OCI-LY1 (cell line): ENCODE results near the gene TUBA3E.
"Not testable (repeated sequence)": the region's sequence is repeated elsewhere in the genome, so short reads cannot be mapped to it uniquely, and the experiment has no call there.

Source experiments
- H2AFZ ChIP-seq: fragments of 200-600 bp; sonication (generic), shearing (Covaris generic); 2 replicates; pipeline ENCODE4 v1.6.0; 2014; ENCODE audit warnings: antibody characterized with exemption, mild to moderate bottlenecking, low read length
- H3F3A ChIP-seq: fragments of 200-600 bp; sonication (generic), shearing (Covaris generic); 2 replicates; pipeline ENCODE4 v1.6.0; 2014; ENCODE audit warnings: mild to moderate bottlenecking, antibody characterized with exemption, low read length, moderate library complexity; ENCODE audit not compliant: insufficient read depth
- H3K27ac ChIP-seq: fragments of 200-600 bp; sonication (generic); 2 replicates; pipeline ENCODE4 v1.5.1; 2014; ENCODE audit warnings: low read length, mixed run types, mild to moderate bottlenecking, low read depth; ENCODE audit not compliant: poor library complexity, severe bottlenecking
- H3K27me3 ChIP-seq: fragments of 200-600 bp; sonication (generic); 2 replicates; pipeline ENCODE4 v1.6.0; 2014; ENCODE audit warnings: antibody characterized with exemption, mild to moderate bottlenecking, low read length, moderate library complexity; ENCODE audit not compliant: insufficient read depth
- H3K36me3 ChIP-seq: fragments of 200-600 bp; sonication (generic); 2 replicates; pipeline ENCODE4 v1.6.1; 2014; ENCODE audit warnings: mild to moderate bottlenecking, antibody characterized with exemption, low read length, moderate library complexity, mixed read lengths; ENCODE audit not compliant: insufficient read depth
- H3K4me1 ChIP-seq: fragments of 200-600 bp; sonication (generic); 2 replicates; pipeline ENCODE4 v1.5.1; 2014; ENCODE audit warnings: mild to moderate bottlenecking, low read length, moderate library complexity; ENCODE audit not compliant: insufficient read depth, severe bottlenecking
- H3K4me2 ChIP-seq: fragments of 200-600 bp; sonication (generic), shearing (Covaris generic); 2 replicates; pipeline ENCODE4 v1.6.1; 2014; ENCODE audit warnings: low read length
- H3K4me3 ChIP-seq: fragments of 200-600 bp; sonication (generic); 2 replicates; pipeline ENCODE4 v1.5.1; 2014; ENCODE audit warnings: low read length, low read depth, mild to moderate bottlenecking, mixed read lengths; ENCODE audit not compliant: poor library complexity, severe bottlenecking
- H3K79me2 ChIP-seq: fragments of 200-600 bp; shearing (Covaris generic); 2 replicates; pipeline ENCODE4 v1.6.1; 2016; ENCODE audit warnings: mixed run types, low read length, mixed read lengths; ENCODE audit not compliant: insufficient read depth
- H3K9ac ChIP-seq: fragments of 200-600 bp; sonication (generic), shearing (Covaris generic); 2 replicates; pipeline ENCODE4 v1.6.1; 2014; ENCODE audit warnings: mild to moderate bottlenecking, low read length, mixed read lengths
- H3K9me2 ChIP-seq: fragments of 200-600 bp; sonication (generic), shearing (Covaris generic); 2 replicates; pipeline ENCODE4 v1.6.1; 2014; ENCODE audit warnings: low read depth, mild to moderate bottlenecking, low read length, mixed read lengths
- H3K9me3 ChIP-seq: fragments of 200-600 bp; shearing (Covaris generic); 2 replicates; pipeline ENCODE4 v1.6.1; 2014; ENCODE audit warnings: low read length, mixed read lengths
- H4K20me1 ChIP-seq: fragments of 200-600 bp; sonication (generic), shearing (Covaris generic); 2 replicates; pipeline ENCODE4 v1.6.0; 2016; ENCODE audit warnings: mild to moderate bottlenecking, low read length; ENCODE audit not compliant: insufficient read depth
- CTCF ChIP-seq: fragments of 200-600 bp; sonication (generic), shearing (Covaris generic); IDR thresholded peaks from 2 replicates; pipeline ENCODE4 v1.5.1; 2017; ENCODE audit warnings: mild to moderate bottlenecking, antibody characterized with exemption, low read length, moderate library complexity, mixed read lengths
- EZH2 ChIP-seq: fragments of 200-600 bp; sonication (generic), shearing (Covaris generic); IDR thresholded peaks from 2 replicates; pipeline ENCODE4 v1.8.0; 2017; ENCODE audit warnings: borderline replicate concordance, mixed run types, mild to moderate bottlenecking, antibody characterized with exemption, low read length, moderate library complexity, mixed read lengths

Gene TUBA3E

DNA sequence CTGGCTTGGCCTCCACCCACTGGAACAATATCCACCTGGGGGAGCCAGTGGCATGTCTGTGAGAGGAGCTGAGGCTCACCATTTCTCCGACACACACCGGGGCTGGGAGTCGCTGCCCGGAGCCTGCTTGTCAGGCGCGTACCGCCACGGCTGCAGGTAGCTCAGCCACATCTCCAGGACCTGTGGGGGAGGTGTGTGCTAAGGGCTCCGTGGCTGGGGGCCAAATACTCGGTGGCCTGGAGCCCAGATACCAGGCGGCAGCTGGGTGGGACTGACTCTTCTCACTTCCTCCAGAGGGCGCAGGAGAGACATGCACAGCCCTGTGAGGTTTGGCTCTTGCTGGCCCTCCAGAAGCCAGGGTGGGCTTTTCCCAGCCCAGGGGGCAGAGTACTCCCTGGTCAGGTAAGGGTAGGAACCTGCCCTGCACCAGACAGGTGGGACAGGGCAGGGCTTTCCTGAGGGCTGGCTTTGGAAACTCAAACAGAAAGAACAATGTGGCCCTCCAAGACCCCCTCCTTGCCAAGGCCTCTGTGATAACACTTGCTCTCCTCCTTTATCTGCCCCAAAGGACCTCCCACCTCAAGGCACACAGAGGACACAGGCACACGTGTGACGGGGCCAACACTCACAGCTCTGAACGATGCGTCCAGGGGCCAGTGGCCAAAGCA lies 42.1 kb downstream of the TUBA3E start:
- H3K9ac ChIP-seq, H3K9me2 ChIP-seq, H3K9me3 ChIP-seq, H3K4me3 ChIP-seq, H3K4me2 ChIP-seq, H3K27me3 ChIP-seq, H3K79me2 ChIP-seq, H4K20me1 ChIP-seq, H3F3A ChIP-seq, H2AFZ ChIP-seq: not testable (repeated sequence)
- peaks cover 21% of the 10 kb centered on the region for H3K4me1 ChIP-seq
- peak; percentile 69 for TF ChIP-seq CTCF
- peaks cover 42% of the 10 kb centered on the region for H3K36me3 ChIP-seq
- H3K27ac ChIP-seq = peak overlapping the region; percentile 90

DNA sequence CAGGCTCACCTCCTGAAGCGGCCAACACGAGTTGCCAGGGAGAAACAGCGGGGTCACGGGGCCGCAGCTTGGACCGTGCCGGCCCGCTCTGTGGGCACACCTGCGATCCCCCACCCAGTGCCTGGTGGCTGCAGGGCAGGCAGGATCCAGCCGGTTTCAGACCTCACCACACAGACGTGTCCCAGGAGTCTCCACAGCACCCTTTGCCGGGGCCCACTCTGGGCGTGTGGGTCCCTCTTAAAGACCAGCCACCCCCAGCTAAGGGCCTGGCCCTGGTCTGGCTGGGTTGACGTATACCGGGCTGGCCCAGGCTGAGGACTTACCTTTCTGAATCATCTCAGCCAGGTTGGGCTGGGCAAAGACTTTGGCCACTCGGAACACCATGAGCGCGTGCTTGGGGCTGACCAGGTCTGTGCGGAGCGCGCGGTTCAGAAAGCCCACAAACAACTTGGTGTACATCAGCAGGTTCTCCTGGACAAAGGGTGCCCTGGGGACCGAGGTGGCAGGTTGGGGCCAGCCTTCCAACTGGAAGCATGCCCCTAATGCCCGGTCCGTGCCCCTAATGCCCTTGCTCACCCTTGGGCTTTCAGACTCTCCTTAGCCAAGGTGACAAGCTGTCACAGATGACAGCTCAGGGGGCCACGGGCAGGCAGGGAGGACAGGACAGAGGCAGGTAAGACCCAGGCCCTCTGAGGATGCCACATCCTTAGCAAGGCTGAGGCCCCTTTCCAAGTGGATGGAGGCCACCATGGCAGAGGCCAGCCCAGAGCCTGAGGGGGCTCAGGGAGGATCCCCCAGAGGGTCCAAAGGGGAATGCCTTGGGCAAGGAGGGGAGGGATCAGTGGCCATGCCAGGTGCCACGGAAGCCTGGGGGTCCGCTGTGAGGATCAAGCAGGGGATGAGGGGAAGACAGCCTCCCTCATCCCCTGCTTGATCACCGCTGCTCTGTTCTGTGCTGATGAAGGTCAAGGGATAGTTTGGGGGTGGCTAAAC lies 43.2 kb downstream of the TUBA3E start:
- H2AFZ ChIP-seq = no peak overlapping the region
- H3K4me3 ChIP-seq = no peak overlapping the region
- no peaks in the 10 kb centered on the region for H3K79me2 ChIP-seq
- H3K4me1 ChIP-seq = peaks cover 21% of the 10 kb centered on the region
- TF ChIP-seq CTCF = no peak
- no peak for TF ChIP-seq EZH2
- H3K9me3 ChIP-seq = no peaks in the 10 kb centered on the region
- no peaks in the 10 kb centered on the region for H3K9me2 ChIP-seq
- no peaks in the 10 kb centered on the region for H3K27me3 ChIP-seq
- no peak overlapping the region for H3K4me2 ChIP-seq
- H4K20me1 ChIP-seq = no peaks in the 10 kb centered on the region
- H3K36me3 ChIP-seq = peaks cover 42% of the 10 kb centered on the region
- H3F3A ChIP-seq = no peaks in the 10 kb centered on the region
- no peak overlapping the region for H3K9ac ChIP-seq
- no peak overlapping the region for H3K27ac ChIP-seq

- H4K20me1 ChIP-seq = not testable (repeated sequence)
Observed at GRCh38 chr2:130154423-130154770, 43.8 kb downstream of the TUBA3E start.

DNA sequence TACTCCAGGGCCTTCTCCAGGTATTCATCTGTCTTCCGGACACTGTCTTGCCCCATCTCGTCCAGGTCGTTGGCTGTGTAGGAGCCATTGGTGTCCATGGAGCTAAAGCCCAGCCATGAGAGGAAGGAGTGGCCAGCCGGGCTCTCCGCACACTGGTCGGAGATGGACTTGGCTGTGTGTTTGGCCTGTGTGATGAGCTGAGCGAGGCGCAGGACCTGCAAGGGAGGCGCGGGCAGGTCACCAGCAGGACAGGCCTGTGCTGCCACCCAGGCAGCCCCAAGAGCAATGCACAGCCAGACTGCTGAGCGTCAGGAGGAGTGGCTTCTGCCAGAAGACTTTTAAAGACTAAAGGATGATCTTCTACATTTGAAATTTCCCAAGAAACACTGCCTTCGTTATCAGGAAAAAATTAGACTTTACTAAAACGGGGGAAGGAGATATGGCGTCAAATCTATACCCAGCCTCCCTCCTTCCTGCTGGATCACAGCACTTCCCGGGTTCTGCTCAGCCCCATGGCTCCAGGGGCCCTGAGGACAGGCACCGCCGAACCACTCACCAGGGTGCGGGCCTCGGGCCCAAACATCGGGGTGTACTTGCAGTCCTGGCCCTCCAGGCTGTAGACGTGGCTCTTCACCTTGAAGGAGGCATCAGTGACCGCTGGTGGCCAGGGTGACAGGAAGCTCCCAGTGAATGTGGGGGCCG lies 44.4 kb downstream of the TUBA3E start:
- not testable (repeated sequence) for H3K4me2 ChIP-seq, H3K79me2 ChIP-seq, H3F3A ChIP-seq, H2AFZ ChIP-seq, H3K9me2 ChIP-seq, H3K27ac ChIP-seq, H3K9ac ChIP-seq, H4K20me1 ChIP-seq, H3K9me3 ChIP-seq, H3K4me3 ChIP-seq, H3K27me3 ChIP-seq
- peaks cover 18% of the 10 kb centered on the region for H3K4me1 ChIP-seq
- H3K36me3 ChIP-seq = peaks cover 32% of the 10 kb centered on the region

More at GRCh38 chr2:130154423-130154770, 43.8 kb downstream of the TUBA3E start:
- not testable (repeated sequence) for H3F3A ChIP-seq, H3K79me2 ChIP-seq, H3K9me2 ChIP-seq, H3K27me3 ChIP-seq, H3K9ac ChIP-seq, H3K27ac ChIP-seq, H3K9me3 ChIP-seq, H3K4me3 ChIP-seq, H3K4me2 ChIP-seq, H2AFZ ChIP-seq
- Histone ChIP-seq H3K4me1 (peaks cover 21% of the 10 kb centered on the region), H3K36me3 (peaks cover 37% of the 10 kb centered on the region)
